HG03039 (cell line): Measurements from ENCODE around the gene STX17.
"Not testable (repeated sequence)": the region's sequence is repeated elsewhere in the genome, so short reads cannot be mapped to it uniquely, and the experiment has no call there.

Source experiments
- ATAC-seq: cut with Tn5 transposase; IDR thresholded peaks from one replicate; pipeline ENCODE4 v1.9.1; 2021; ENCODE audit warnings: mild to moderate bottlenecking, moderate library complexity; ENCODE audit not compliant: unreplicated experiment

STX17 gene

DNA sequence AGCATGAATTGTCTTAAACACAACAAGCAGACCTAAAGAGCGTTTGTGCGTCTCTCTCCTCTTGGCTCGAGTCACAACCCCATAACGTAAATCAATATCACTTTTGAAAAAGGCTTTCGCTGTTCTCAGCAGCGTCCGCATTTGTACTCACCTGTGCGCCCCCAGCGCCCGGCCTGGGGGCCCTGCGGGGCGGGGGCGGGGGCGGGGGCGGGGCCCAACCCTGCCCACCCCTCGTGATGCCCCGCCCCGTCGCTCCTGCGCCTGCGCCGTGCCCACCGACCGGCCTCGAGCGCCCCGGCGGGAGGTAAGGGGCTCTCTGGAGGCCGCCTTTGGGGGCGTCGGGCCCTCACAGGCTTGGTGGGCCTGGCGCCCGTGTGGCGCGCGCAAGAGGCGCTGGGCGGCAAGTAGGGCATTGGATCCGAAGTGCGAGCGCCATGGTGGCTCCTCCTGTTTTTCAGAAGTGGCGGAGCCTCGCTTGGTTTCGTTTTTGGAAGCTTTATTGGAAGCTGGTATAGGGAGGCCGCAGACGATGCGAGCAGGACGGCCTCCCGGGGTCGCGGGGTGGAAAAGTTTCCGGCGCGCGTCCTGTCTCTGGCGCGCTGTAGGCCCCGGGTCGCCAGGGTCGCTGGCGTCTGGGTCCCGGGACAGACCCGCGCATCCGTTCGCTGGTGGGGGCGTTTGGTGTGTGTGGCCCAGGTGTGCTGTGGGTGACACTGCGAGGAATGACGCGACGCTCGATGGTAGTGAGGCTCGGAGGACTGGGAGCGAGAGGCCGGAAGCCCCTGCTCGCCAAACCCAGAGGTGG is at the start of gene STX17:
STX17 (plus strand) TSS at position 252 of the 805 bp plus-strand sequence. CDS start 8,586 bp downstream, outside the sequence.
- peak; percentile 81 for ATAC-seq

DNA sequence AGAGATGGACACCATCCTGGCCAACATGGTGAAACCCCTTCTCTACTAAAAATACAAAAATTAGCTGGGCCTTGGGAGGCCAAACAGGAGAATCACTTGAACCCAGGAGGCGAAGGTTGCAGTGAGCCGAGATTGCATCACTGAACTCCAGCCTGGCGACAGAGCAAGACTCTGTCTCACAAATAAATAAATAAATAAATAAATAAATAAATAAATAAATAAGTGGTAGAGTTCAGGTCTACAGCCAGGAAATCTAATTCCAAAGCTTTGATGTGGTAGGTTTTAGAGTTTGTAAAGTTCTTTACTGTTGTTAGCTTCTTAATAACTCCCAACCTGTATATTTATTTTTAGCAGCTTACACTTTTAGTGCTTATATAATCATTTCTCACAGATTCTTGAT is 48.9 kb upstream of the STX17 start:
- ATAC-seq: not testable (repeated sequence)

DNA sequence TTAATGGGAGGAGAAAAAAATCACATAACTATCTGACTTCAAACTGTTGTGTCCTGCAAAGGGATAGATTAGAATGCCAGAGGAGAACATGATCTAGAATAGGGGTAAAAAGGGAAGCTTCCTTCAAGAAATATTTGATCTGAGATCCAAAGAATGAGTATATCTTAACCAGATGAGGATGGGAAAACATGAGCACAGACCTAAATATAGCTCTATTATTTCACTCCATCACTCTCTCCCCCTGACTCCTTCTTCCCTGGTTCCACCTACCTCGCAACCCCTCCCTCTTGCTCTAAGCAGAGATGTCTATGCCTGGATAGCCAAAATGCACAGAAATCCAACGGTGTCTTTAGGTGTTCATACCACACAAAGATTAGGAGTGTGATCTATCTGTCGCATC is 48.4 kb upstream of the STX17 start:
- no peak for ATAC-seq

DNA sequence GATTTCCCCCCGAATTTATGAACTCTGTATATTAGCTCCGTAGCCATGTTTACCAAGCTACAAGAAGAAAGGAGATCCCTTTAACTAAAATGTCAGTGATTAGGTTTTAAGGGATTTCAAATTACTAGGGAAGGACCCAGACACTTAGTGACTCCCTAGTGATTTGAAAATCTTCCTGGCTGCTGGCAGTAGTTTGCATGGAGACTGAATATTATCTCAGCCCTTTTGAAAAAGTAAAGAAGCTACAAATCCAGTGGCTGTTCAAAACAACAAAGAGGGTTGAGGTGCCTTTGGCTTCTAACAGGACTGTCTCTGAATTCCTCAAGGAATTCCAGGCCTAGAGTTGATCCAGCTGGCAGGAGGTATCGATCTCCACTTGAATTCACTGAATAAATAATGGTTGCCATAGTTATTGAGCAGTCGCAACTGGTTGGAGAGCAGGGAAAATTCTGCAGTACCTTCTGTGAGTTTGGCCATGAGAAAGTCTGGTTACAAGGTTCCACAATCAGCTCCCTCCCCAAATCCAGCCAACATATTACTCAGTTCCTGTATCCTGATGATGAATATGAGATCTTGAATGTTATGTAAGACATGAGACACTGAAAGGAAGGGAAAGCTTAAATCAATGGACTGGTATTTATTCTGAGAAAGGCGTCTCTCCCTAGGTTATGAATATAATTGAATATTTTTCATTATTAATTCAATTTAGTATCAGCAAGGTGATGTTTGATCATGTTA is 47.0 kb upstream of the STX17 start:
- ATAC-seq: no peak

DNA sequence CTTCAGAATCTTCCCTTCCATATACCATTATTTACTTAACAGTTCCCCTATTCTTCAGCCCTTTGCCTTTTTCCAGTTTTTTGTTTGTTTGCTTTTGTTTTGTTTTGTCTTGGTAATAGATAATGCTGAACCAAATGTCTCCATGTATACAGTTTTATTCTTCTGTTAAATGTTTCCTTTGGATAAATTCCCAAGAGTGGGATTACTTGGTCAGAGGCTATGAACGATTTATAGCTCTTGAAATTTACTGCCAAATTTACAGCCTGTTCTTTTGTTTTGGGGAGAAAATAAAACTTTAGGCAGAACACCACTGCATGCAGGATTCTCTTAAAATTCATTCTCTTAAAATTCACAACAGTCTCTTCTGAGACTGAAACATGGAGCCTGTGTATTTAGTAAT is 46.2 kb upstream of the STX17 start:
- ATAC-seq: no peak

- ATAC-seq: no peak
Measured at GRCh38 chr9:99863955-99864354, 42.5 kb upstream of the STX17 start.

- ATAC-seq: no peak
Measured at GRCh38 chr9:99866398-99866797, 40.1 kb upstream of the STX17 start.

DNA sequence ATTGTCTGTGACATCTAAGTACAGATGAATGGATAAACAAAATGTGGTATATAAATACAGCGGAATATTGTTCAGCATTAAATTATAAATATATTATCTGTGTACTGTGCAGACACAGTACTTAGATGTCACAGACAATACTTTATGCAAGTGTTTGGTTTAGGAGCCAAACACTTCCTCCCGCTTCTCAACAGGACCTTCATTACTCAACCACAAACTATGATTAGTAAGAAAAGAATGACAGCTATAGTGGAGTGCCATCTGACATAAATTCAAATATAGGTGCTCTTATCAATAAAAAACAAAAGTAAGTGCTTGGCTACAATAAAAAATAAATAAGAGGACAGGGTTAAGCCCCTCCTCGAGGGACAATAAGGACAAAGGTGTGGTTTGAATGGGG is 38.9 kb upstream of the STX17 start:
- ATAC-seq: no peak

DNA sequence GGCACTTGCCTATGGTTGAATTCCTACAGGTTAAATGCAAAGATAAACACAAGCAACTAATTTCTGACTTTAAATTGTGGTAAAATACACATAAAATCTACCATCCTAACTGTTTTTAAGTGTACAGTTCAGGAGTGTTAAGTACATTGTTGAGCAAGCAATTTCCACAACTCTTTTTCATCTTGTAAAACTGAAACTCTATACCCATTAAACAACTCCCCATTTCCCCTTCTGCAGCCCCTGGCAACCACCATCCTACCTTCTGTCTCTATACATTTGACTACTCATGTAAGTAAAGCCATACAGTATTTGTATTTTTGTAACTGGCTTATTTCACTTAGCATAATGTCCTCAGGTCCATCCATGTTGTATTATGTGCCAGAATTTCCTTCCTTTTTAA is 38.5 kb upstream of the STX17 start:
- peak; percentile 69 for ATAC-seq

GRCh38 chr9:99868845-99869244 is 37.6 kb upstream of the STX17 start:
- peak; percentile 68 for ATAC-seq

- ATAC-seq: no peak
Measured at GRCh38 chr9:99870126-99870525, 36.3 kb upstream of the STX17 start.

DNA sequence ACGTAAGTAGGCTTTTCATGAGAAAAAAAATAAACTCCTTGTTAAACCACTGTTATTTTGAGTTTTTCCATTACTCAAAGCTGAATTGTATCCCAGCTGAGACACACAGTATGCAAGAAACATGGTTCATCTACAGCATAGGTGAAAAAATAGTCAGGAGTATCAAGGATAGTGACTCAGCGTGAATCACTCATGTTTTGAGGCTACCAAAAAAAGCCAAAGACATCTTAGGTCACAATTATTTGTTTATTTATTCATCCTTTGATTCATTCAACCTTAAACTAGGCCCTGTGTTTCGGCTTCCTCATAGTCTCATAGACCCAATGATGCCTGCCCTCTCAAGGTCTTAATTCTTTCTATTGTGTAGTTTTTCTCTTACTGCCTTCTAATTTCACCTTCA is 32.9 kb upstream of the STX17 start:
- no peak for ATAC-seq

- no peak for ATAC-seq
Measured at GRCh38 chr9:99873943-99874584, 32.4 kb upstream of the STX17 start.

GRCh38 chr9:99876190-99876589 is 30.3 kb upstream of the STX17 start:
- ATAC-seq: no peak

GRCh38 chr9:99878651-99879050 is 27.8 kb upstream of the STX17 start:
- ATAC-seq: no peak

GRCh38 chr9:99881769-99882168 is 24.7 kb upstream of the STX17 start:
- ATAC-seq: no peak

DNA sequence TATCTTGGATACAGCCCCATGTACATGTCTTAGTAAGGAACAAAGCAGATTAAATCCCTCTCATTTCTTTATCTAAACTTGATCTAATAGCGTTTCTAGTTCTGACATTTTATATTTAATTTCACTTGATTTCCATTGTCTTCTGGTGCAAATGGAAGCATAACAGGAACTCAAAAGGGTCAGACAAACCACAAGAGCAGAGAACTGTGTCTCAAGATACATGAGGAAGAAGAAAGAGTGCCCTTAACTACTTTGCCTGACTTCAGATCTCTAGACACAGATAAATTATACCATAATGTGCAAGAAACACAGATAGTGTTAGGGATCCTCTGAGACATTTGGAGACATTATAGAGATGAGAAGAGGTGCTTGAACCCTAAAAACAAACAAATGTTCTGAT is 20.7 kb upstream of the STX17 start:
- no peak for ATAC-seq

- no peak for ATAC-seq
Measured at GRCh38 chr9:99889120-99889519, 17.3 kb upstream of the STX17 start.

GRCh38 chr9:99894826-99895225 is 11.6 kb upstream of the STX17 start:
- ATAC-seq: no peak

DNA sequence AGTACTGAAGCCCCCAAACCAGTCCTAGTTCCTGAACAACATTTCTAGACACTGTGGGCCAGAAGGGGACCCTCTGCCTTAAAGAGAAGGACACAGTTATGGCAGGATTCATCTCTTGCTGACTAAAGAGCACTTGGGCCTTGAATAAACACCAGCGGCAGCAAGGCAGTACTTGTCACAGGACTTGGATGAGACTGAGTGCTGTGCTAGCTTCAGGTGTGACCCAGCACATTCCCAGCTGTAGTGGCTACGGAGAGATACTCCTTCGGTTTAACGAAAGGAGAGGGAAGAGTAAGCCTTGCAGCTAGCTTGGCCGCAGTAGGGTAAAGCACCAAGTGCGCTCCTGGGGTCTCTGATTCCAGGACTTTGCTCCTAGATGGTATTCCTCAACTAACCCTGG is 10.9 kb upstream of the STX17 start:
- no peak for ATAC-seq

- ATAC-seq: no peak
Measured at GRCh38 chr9:99896119-99896518, 10.3 kb upstream of the STX17 start.

- ATAC-seq: no peak
Measured at GRCh38 chr9:99903393-99903792, 3.1 kb upstream of the STX17 start.
